ENCODE measurements around the gene CD276.
A peak's percentile ranks its signal among the peaks of the same experiment; 100 is the strongest.
"Not testable (repeated sequence)": the region's sequence is repeated elsewhere in the genome, so short reads cannot be mapped to it uniquely, and the experiment has no call there.

Gene CD276

GRCh38 chr15:73685981-73686380 is 1.8 kb downstream of the CD276 start:
- DNase-seq, result no peak

DNA sequence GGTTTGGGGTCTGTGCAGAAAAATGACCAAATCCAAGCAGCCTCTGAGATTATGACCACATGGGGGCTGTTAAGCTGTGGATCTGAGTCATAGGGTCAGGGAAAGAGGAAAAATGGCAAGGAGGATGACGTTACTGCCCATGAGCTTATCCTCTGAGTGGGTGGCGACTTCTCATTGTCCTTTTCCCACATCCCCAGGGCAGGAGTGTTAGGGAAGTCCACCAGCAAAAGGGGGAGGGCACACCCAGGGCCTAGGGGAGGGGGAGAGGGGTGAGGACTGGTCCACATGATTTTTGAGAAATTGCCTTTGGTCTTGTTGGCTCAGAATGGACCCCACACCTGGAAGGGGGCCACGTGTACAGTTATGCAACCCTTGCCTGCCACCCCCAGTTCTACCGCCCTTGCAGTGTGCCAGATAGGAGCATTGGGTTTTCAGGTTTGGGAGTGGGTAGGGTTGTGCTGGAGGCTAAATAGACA is 2.6 kb downstream of the CD276 start:
- no peak for DNase-seq

- no peak for DNase-seq
Observed at GRCh38 chr15:73687351-73687750, 3.2 kb downstream of the CD276 start.

GRCh38 chr15:73688455-73688854 is 4.3 kb downstream of the CD276 start:
- DNase-seq, result no peak

- DNase-seq, result peak in 1 of 3 experiments; percentile 23
Observed at GRCh38 chr15:73691396-73691795, 7.2 kb downstream of the CD276 start.

- DNase-seq, result no peak
Observed at GRCh38 chr15:73694419-73694818, 10.2 kb downstream of the CD276 start.

DNA sequence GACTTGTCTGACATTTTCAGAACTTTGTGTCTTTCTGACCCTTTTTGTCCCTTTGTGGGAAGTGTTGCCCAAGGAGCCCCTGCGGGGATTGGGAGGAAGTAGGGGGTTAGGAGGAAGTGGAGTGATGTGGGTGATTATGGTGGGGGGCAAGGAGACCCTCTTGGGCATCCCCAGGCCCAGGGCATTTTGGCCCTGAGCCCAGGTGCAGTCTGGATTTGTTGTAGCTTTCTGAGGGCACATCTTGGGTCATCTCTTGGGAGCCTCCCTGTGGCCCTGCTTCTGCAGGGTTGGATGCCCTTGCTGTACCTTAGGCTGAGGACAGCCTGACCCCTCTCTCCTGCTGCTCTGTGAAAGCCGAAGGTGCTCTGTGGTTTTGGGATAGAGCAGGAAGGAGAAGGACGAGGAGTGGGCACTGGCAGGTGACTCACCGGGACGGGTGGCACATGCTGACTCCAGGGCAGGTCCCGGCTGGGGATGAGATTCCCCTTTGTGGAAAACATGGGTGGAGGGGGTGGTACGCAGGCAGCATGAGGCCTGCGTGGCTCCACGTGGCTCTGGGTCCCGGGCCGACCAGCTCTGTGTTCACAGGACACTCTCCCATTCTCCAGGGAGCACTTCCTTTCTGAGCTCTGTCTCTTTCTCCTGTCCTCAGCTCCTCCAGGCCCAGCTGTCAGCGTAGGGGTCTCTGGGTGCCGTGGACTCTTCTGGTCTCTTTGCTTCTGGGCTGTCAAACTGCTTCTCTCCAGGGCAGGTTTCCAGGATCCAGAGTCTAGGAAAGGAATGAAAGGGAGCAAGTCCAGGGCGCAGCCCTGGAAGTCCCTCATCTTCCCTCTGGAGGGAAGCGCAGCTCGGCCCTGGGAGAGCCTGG is 11.8 kb downstream of the CD276 start:
- DNase-seq, result no peak

DNA sequence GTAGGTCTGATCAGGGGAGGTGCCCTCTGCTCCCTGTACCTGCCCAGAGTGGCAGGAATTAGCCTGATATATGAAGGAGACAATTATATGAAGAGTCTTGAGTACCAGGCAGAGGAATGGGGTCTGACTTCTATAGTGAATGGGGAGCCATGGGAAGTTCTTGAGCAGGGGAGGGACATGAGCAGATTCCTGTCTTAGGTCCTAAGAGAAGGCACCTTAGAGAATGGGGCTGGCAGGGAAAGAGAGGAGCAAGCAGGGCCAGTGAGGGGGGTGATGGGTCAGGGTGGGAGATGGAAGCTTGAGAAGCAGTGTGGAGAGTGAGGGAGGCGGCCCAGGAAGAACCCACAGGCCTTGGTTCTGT is 12.4 kb downstream of the CD276 start:
- no peak for DNase-seq

- peak; percentile 4 to 79 (median 59) for DNase-seq
Observed at GRCh38 chr15:73697033-73697467, 12.9 kb downstream of the CD276 start.

GRCh38 chr15:73699249-73700040 is 15.3 kb downstream of the CD276 start:
- peak in 1 of 3 experiments; percentile 23 for DNase-seq

DNA sequence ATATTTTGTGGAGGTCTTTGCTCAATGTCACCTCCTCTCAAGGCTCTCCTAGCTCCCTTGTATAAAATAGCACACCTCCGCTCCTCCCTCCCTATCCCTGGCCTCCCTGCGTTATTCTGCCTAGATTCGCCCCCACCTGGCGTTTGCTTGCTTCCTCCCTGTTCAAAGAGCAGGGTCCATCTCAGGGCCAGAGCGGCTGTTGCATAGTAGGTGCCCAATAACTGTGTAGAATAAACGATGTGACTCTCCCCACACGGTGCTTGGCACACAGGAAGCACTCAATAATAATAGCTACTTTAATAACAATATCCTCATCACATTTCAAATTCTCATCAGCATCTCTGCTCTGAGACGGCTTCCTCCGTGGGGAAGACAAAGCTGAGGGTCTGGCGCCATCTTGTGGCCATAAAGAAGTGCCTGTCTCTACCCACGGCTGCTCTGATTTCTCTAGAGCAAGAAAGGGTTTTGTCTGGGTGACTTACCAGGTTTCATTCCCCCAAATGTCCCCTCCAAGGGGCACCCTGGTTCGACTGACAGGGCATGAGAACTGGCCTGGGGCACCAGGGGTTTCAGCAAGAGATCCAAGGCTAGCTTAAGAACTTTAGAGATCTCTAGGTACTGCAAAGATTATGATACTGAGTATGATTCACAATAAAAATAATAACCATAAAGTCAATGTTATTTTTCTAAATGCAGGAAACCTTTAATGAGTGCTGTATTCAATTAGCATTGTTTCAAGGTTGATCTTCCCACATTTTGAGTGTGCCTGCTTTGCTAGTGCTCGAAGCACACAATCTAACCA is 16.1 kb downstream of the CD276 start:
- peak; percentile 63 to 92 (median 76) for DNase-seq

DNA sequence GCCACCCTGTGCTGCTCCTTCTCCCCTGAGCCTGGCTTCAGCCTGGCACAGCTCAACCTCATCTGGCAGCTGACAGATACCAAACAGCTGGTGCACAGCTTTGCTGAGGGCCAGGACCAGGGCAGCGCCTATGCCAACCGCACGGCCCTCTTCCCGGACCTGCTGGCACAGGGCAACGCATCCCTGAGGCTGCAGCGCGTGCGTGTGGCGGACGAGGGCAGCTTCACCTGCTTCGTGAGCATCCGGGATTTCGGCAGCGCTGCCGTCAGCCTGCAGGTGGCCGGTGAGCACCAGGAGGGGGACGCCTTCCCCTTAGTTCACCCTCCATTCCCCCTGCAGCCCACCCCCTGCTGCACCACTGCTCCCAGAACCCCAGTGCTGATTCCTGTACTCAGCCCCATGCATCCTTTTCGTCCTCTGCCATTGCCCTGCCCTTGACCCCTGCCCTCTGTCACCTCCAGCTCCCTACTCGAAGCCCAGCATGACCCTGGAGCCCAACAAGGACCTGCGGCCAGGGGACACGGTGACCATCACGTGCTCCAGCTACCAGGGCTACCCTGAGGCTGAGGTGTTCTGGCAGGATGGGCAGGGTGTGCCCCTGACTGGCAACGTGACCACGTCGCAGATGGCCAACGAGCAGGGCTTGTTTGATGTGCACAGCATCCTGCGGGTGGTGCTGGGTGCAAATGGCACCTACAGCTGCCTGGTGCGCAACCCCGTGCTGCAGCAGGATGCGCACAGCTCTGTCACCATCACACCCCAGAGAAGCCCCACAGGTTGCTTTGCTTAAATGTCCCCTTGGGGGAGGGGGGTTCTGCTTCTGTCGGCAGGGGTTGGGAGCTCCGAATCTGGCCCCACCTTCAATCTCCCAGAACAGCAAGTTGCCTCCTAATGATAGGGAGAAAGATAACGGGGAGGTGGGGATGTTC is 18.4 kb downstream of the CD276 start:
- not testable (repeated sequence) for DNase-seq

GRCh38 chr15:73703601-73704000 is 19.4 kb downstream of the CD276 start:
- DNase-seq, result not testable (repeated sequence)

DNA sequence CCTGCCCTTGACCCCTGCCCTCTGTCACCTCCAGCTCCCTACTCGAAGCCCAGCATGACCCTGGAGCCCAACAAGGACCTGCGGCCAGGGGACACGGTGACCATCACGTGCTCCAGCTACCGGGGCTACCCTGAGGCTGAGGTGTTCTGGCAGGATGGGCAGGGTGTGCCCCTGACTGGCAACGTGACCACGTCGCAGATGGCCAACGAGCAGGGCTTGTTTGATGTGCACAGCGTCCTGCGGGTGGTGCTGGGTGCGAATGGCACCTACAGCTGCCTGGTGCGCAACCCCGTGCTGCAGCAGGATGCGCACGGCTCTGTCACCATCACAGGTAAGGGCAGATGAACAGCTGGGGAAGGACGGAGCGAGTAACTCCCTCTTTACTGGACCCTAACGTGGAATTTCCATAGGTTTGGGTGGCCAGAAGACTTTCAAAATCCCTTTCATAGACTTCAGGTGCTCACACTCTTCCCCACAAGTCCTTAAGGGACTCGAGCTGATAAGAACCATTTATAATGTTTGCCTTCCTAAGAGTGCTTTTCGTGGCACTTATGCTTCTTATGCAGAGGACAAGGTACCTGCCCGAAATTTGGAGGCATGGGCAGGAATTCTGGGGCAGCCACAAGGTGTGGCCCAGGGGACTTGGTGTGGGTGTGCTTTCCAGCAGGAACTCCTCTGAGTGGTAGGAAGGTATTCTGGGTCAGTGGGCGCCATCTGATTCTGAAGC is 20.1 kb downstream of the CD276 start:
- DNase-seq, result not testable (repeated sequence)

- DNase-seq, result peak; percentile 49 to 78 (median 51)
Observed at GRCh38 chr15:73704869-73705645, 20.9 kb downstream of the CD276 start.

DNA sequence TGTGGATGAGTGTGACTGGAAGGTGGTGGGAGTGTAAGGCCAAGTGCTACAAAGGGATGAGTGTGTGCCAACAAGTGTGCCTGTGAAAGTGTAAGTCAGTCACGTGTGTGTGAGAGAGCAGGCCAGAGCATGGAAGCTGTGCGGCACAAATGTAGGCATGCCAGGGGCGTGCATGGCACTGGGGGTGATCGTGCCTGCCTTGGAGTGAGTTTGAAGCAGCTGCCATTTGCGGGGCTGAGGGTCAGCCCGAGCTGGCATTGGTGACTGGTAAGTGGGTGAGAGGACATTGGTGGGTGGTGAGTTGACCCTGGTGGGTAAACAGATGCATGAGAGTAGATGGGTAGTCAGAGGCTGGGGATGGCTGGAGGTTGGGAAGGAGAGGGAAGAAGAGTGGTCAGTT is 24.5 kb downstream of the CD276 start:
- no peak for DNase-seq

GRCh38 chr15:73709241-73709640 is 25.1 kb downstream of the CD276 start:
- no peak for DNase-seq

GRCh38 chr15:73709686-73710085 is 25.5 kb downstream of the CD276 start:
- DNase-seq, result no peak

DNA sequence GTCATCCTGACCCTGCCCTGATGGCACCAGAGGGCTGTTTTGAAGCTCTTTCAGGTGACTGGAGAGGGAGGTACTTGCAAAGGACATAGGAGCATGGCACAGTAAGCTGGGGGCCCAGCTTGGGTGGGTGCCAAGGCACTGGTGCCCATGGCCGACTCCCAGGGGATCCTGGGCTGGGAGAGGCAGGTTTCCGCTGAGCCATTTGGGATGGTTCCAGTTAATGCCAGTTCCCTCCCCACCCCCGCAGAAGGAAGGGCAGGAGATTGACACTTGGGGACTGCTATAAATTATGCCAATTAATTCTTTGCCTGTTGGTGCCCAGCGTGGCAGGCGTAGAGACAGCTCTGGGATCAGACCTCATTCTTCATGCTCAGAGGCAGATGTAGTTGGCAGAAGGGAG is 26.1 kb downstream of the CD276 start:
- no peak for DNase-seq

DNA sequence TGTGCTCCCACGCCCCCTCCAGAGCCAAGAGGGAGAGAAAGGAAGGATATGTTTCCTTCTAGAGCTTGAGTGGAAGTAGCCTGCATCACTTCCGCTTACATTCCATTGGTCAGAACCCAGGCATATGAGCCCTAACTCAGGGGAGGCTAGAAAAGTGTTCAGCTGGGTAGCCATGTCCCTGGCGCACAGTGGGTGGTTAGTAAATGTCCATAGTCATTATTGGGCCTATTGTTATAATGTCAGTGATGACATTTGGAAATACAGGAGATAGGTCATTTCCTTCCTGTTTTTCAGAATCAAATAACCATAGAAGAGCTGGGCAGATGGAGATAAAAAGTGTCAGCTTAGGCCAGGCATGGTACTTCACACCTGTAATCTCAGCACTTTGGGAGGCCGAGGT is 27.3 kb downstream of the CD276 start:
- no peak for DNase-seq

All from NCI-H1417 (cell line).